GM12873 (cell line): ENCODE results near the gene ERI3.

ENCODE experiments used
- CTCF ChIP-seq: IDR thresholded peaks from 2 replicates; pipeline ENCODE4 v1.5.1; 2012; ENCODE audit warnings: low read depth, mild to moderate bottlenecking, moderate library complexity, low read length, control low read depth; ENCODE audit not compliant: insufficient read depth; ENCODE audit errors: missing control alignments

Gene ERI3

GRCh38 chr1:44263568-44264450 is 91.2 kb downstream of the ERI3 start:
- TF ChIP-seq CTCF: no peak

- no peak for TF ChIP-seq CTCF
These were observed 92.1 kb downstream of the ERI3 start for GRCh38 chr1:44262816-44263567.

- TF ChIP-seq CTCF: no peak
These were observed 92.6 kb downstream of the ERI3 start for GRCh38 chr1:44262414-44262813.

- TF ChIP-seq CTCF: no peak
These were observed 93.1 kb downstream of the ERI3 start for GRCh38 chr1:44261962-44262361.

GRCh38 chr1:44261171-44261817 is 93.8 kb downstream of the ERI3 start:
- no peak for TF ChIP-seq CTCF

GRCh38 chr1:44260792-44261170 is 94.3 kb downstream of the ERI3 start:
- no peak for TF ChIP-seq CTCF

- no peak for TF ChIP-seq CTCF
These were observed 96.0 kb downstream of the ERI3 start for GRCh38 chr1:44259090-44259489.
